IMR-90 (cell line): Measurements from ENCODE around the gene CTNND2. TPM values are rescaled to one million over a fixed set of nuclear protein-coding genes. Genes with fewer than 3 reads are reported as not detected.

Source experiments
- ATAC-seq: fragments of 200-7000 bp; cut with Tn5 transposase; 2 replicates; pipeline ENCODE4 v1.9.1; 2020; ENCODE audit warnings: low read depth, mild to moderate bottlenecking, moderate library complexity
- BruUV-seq: library from RNA; stranded (reverse); fragments of 400-500 nt; replicated peaks from 2 replicates; lab custom pipeline; 2021; lab: Mats Ljungman, UMichigan
- CTCF ChIA-PET: fragments of 300-600 bp; formaldehyde crosslinking; extraction: SDS; loops from one replicate; lab custom pipeline; 2021; ENCODE audit warnings: antibody characterized with exemption; lab: Yijun Ruan, JAX
- POLR2A ChIA-PET: fragments of 300-600 bp; sonication (Branson Sonifier 250); formaldehyde crosslinking; loops from one replicate; lab custom pipeline; 2022; ENCODE audit warnings: antibody characterized with exemption; ENCODE audit not compliant: unreplicated experiment; lab: Charles Lee
- DNase-seq: peaks from one replicate; pipeline ENCODE4 v3.0.0; 2013
- H2AFZ ChIP-seq: replicated peaks from 2 replicates; pipeline ENCODE3; 2013; ENCODE audit warnings: low read length, mild to moderate bottlenecking; ENCODE audit not compliant: poor library complexity
- H2AK5ac ChIP-seq: 2 replicates; pipeline ENCODE4 v1.6.1; 2013; ENCODE audit warnings: low read depth, low read length, inconsistent platforms
- H2AK9ac ChIP-seq: replicated peaks from 2 replicates; pipeline ENCODE3; 2013; ENCODE audit warnings: mild to moderate bottlenecking, low read depth, low read length, moderate library complexity; ENCODE audit not compliant: poor library complexity
- H2BK120ac ChIP-seq: 2 replicates; pipeline ENCODE4 v1.6.1; 2013; ENCODE audit warnings: low read depth, low read length, inconsistent platforms
- H2BK15ac ChIP-seq: 3 replicates; pipeline ENCODE4 v1.6.1; 2013; ENCODE audit warnings: low read depth, low read length, inconsistent platforms
- H2BK20ac ChIP-seq: 2 replicates; pipeline ENCODE4 v1.6.1; 2013; ENCODE audit warnings: low read depth, mild to moderate bottlenecking, inconsistent platforms, low read length, moderate library complexity
- H2BK5ac ChIP-seq: 2 replicates; pipeline ENCODE4 v1.6.1; 2013; ENCODE audit warnings: mild to moderate bottlenecking, low read depth, low read length, inconsistent platforms; ENCODE audit not compliant: poor library complexity, severe bottlenecking
- H3K14ac ChIP-seq: replicated peaks from 2 replicates; pipeline ENCODE4 v1.6.1; 2013; ENCODE audit warnings: low read depth, low read length, inconsistent platforms
- H3K18ac ChIP-seq: 2 replicates; pipeline ENCODE4 v1.6.1; 2013; ENCODE audit warnings: low read depth, low read length, control low read depth
- H3K23ac ChIP-seq: 2 replicates; pipeline ENCODE4 v1.6.1; 2013; ENCODE audit warnings: low read depth, low read length, inconsistent platforms
- H3K27ac ChIP-seq: 2 replicates; pipeline ENCODE4 v1.5.1; 2013; ENCODE audit warnings: mild to moderate bottlenecking, control low read depth, low read length; ENCODE audit not compliant: insufficient read depth
- H3K27me3 ChIP-seq: 2 replicates; pipeline ENCODE4 v1.6.1; 2013; ENCODE audit warnings: low read length; ENCODE audit not compliant: control insufficient read depth, insufficient read depth
- H3K36me3 ChIP-seq: 2 replicates; pipeline ENCODE4 v1.6.1; 2013; ENCODE audit warnings: low read length, mixed read lengths; ENCODE audit not compliant: control insufficient read depth, insufficient read depth
- H3K4ac ChIP-seq: 2 replicates; pipeline ENCODE4 v1.6.1; 2013; ENCODE audit warnings: low read depth, low read length, inconsistent platforms
- H3K4me1 ChIP-seq: 2 replicates; pipeline ENCODE4 v1.6.1; 2013; ENCODE audit warnings: low read length, mixed read lengths; ENCODE audit not compliant: control insufficient read depth, insufficient read depth
- H3K4me2 ChIP-seq: 2 replicates; pipeline ENCODE4 v1.6.1; 2013; ENCODE audit warnings: low read depth, mild to moderate bottlenecking, control low read depth, low read length, moderate library complexity
- H3K4me3 ChIP-seq: 2 replicates; pipeline ENCODE4 v1.5.1; 2013; ENCODE audit warnings: low read depth, mild to moderate bottlenecking, control low read depth, low read length, moderate library complexity; ENCODE audit not compliant: insufficient read depth
- H3K56ac ChIP-seq: 2 replicates; pipeline ENCODE4 v1.6.1; 2013; ENCODE audit warnings: low read length, inconsistent platforms; ENCODE audit not compliant: insufficient read depth; ENCODE audit errors: extremely low read depth
- H3K79me1 ChIP-seq, 2 experiments: 2 replicates each; pipeline ENCODE4 v1.6.1; 2013; ENCODE audit warnings: low read length in 2 of 2, inconsistent platforms in 1 of 2, low read depth in 1 of 2
- H3K9ac ChIP-seq: 2 replicates; pipeline ENCODE4 v1.6.1; 2013; ENCODE audit warnings: low read depth, low read length, control low read depth
- H3K9me1 ChIP-seq: 2 replicates; pipeline ENCODE4 v1.6.1; 2013; ENCODE audit warnings: low read length, inconsistent platforms; ENCODE audit not compliant: insufficient read depth
- H3K9me3 ChIP-seq: 2 replicates; pipeline ENCODE4 v1.6.1; 2013; ENCODE audit warnings: low read length; ENCODE audit not compliant: control insufficient read depth, insufficient read depth
- H4K20me1 ChIP-seq: 2 replicates; pipeline ENCODE4 v1.6.1; 2013; ENCODE audit warnings: low read length, inconsistent platforms; ENCODE audit not compliant: insufficient read depth
- H4K5ac ChIP-seq: 2 replicates; pipeline ENCODE4 v1.6.1; 2013; ENCODE audit warnings: mild to moderate bottlenecking, low read depth, low read length, control low read depth
- H4K8ac ChIP-seq, 2 experiments: 2 replicates each; pipeline ENCODE4 v1.6.1; 2013; ENCODE audit warnings: low read depth in 2 of 2, low read length in 2 of 2, control low read depth in 1 of 2, inconsistent platforms in 1 of 2
- H4K91ac ChIP-seq: 2 replicates; pipeline ENCODE4 v1.6.1; 2013; ENCODE audit warnings: low read depth, low read length, inconsistent platforms; ENCODE audit not compliant: insufficient read depth
- BHLHE40 ChIP-seq: fragments of 150-350 bp; IDR thresholded peaks from 2 replicates; pipeline ENCODE4 v1.6.1; 2016; ENCODE audit warnings: mild to moderate bottlenecking, low read depth, low read length
- CEBPB ChIP-seq: IDR thresholded peaks from 2 replicates; pipeline ENCODE4 v1.6.1; 2012; ENCODE audit warnings: low read depth, low read length, improper control_type of control experiment
- CHD1 ChIP-seq: IDR thresholded peaks from 2 replicates; pipeline ENCODE4 v1.6.1; 2012; ENCODE audit warnings: low read depth, low read length, improper control_type of control experiment
- CTCF ChIP-seq: conservative IDR thresholded peaks from 2 replicates; pipeline ENCODE4 v1.5.1; 2012; ENCODE audit warnings: mild to moderate bottlenecking, low read depth, low read length, improper control_type of control experiment
- ELK1 ChIP-seq: fragments of 150-350 bp; IDR thresholded peaks from 2 replicates; pipeline ENCODE4 v1.6.1; 2016; ENCODE audit warnings: low read depth, mild to moderate bottlenecking, low read length, moderate library complexity, borderline replicate concordance
- FOS ChIP-seq: fragments of 150-350 bp; IDR thresholded peaks from 2 replicates; pipeline ENCODE4 v1.6.1; 2016; ENCODE audit warnings: low read depth, low read length
- MAZ ChIP-seq: IDR thresholded peaks from 2 replicates; pipeline ENCODE4 v1.6.1; 2012; ENCODE audit warnings: low read depth, mild to moderate bottlenecking, low read length, improper control_type of control experiment, moderate library complexity, borderline replicate concordance
- MXI1 ChIP-seq: IDR thresholded peaks from 2 replicates; pipeline ENCODE4 v1.6.1; 2012; ENCODE audit warnings: low read depth, mild to moderate bottlenecking, low read length, moderate library complexity, borderline replicate concordance
- NFE2L2 ChIP-seq: fragments of 150-350 bp; IDR thresholded peaks from 2 replicates; pipeline ENCODE4 v1.6.1; 2016; ENCODE audit warnings: low read depth, mild to moderate bottlenecking, low read length
- POLR2A ChIP-seq: IDR thresholded peaks from 2 replicates; pipeline ENCODE4 v1.6.1; 2012; ENCODE audit warnings: mild to moderate bottlenecking, low read depth, low read length
- RAD21 ChIP-seq: IDR thresholded peaks from 2 replicates; pipeline ENCODE4 v1.6.1; 2012; ENCODE audit warnings: low read length, improper control_type of control experiment
- RCOR1 ChIP-seq: IDR thresholded peaks from 2 replicates; pipeline ENCODE4 v1.6.1; 2012; ENCODE audit warnings: mild to moderate bottlenecking, low read length, improper control_type of control experiment; ENCODE audit not compliant: insufficient replicate concordance
- RFX5 ChIP-seq: IDR thresholded peaks from 2 replicates; pipeline ENCODE4 v1.8.0; 2012; ENCODE audit warnings: low read depth, mild to moderate bottlenecking, low read length, moderate library complexity
- SMC3 ChIP-seq: fragments of 150-350 bp; IDR thresholded peaks from 2 replicates; pipeline ENCODE4 v1.6.1; 2016; ENCODE audit warnings: low read depth, mild to moderate bottlenecking, antibody characterized with exemption, low read length, moderate library complexity
- USF2 ChIP-seq: fragments of 150-350 bp; IDR thresholded peaks from 2 replicates; pipeline ENCODE4 v1.6.1; 2017; ENCODE audit warnings: mild to moderate bottlenecking, antibody characterized with exemption, low read length, low read depth
- WGBS, 2 experiments: methylation state at CpG; one replicate each; pipeline versions ENCODE4 v1.1.5 to v1.1.7; 2013; ENCODE audit warnings: missing lambda C conversion rate in 2 of 2; ENCODE audit not compliant: insufficient read length in 1 of 2; ENCODE audit errors: extremely low coverage in 2 of 2; 5-methylcytosine and 5-hydroxymethylcytosine counted together
- dilution Hi-C: fragments of 300-500 bp; cut with HindIII; formaldehyde crosslinking; loops from one replicate; pipeline ENCODE4 v1.14.3; 2018; ENCODE audit warnings: low sequenced_read_pairs; ENCODE audit not compliant: unreplicated experiment
- in situ Hi-C: fragments of 300-500 bp; cut with MboI; formaldehyde crosslinking; loops from 3 replicates; pipeline ENCODE4 v1.14.3; 2019; ENCODE audit warnings: low sequenced_read_pairs, inconsistent platforms, mixed read lengths
- intact Hi-C: fragments of 100-400 bp; cut with micrococcal nuclease; formaldehyde crosslinking; loops from 2 replicates; pipeline ENCODE4 v1.10.0; 2022
- polyA plus RNA-seq, 3 experiments: library from polyadenylated mRNA; depleted of rRNA; stranded (reverse); fragments of >200 nt; gene quantifications; 2 replicates each; pipeline ENCODE4 v1.2.3, GENCODE V29; 2012; ENCODE audit warnings: low replicate concordance in 1 of 3
- total RNA-seq: library from RNA; depleted of rRNA; stranded (reverse); fragments of >200 nt; gene quantifications from 2 replicates; pipeline ENCODE4 v1.2.3, GENCODE V29; 2012

The CTNND2 gene
- total and polyA plus RNA-seq, 2 of the 4 experiments (the other 2 are of a cell fraction), result not detected

GRCh38 chr5:11026543-11026942 lies 877.7 kb downstream of the CTNND2 start:
- no peak overlapping the region for H4K91ac ChIP-seq
- ChIA-PET CTCF (interaction anchor here (0.8 kb wide), 1 partner anchor 170 kb away, joined by 3 read pairs; no protein-coding TSS in a partner anchor), POLR2A (no interaction called here)
- no peak overlapping the region for H3K4ac ChIP-seq
- no peak overlapping the region for H4K8ac ChIP-seq
- H3K79me1 ChIP-seq, result no peaks in the 10 kb centered on the region
- H2BK120ac ChIP-seq, result no peak overlapping the region
- no peak overlapping the region for H4K5ac ChIP-seq
- no TSS peak for BruUV-seq
- WGBS, 2 experiments, result no CpG with 5 or more reads among the region's 2 CpGs
- no peak overlapping the region for H3K4me3 ChIP-seq
- H4K20me1 ChIP-seq, result no peaks in the 10 kb centered on the region
- no peak overlapping the region for H3K14ac ChIP-seq
- H2AK9ac ChIP-seq, result no peak overlapping the region
- H3K56ac ChIP-seq, result no peak overlapping the region
- dilution Hi-C loops, result no loop called here
- no peak overlapping the region for H2AK5ac ChIP-seq
- H3K9ac ChIP-seq, result no peak overlapping the region
- H2AFZ ChIP-seq, result no peak overlapping the region
- H3K9me3 ChIP-seq, result no peaks in the 10 kb centered on the region
- H3K27me3 ChIP-seq, result peaks cover 6% of the 10 kb centered on the region; the same call in 1 of the 2 replicates
- no peak overlapping the region for H3K18ac ChIP-seq
- H3K4me2 ChIP-seq, result no peak overlapping the region
- no peak overlapping the region for H3K27ac ChIP-seq
- ATAC-seq (no peak), DNase-seq (no peak)
- TF ChIP-seq CEBPB (no peak), CHD1 (no peak), RCOR1 (no peak), ELK1 (no peak), POLR2A (no peak), SMC3 (no peak), RFX5 (no peak), MXI1 (no peak), MAZ (no peak), CTCF (no peak), NFE2L2 (no peak), FOS (no peak), BHLHE40 (no peak), RAD21 (no peak), USF2 (no peak)
- H3K4me1 ChIP-seq, result no peaks in the 10 kb centered on the region
- in situ Hi-C loops, result no loop called here
- H3K36me3 ChIP-seq, result no peaks in the 10 kb centered on the region
- H3K9me1 ChIP-seq, result no peaks in the 10 kb centered on the region
- H2BK5ac ChIP-seq, result no peak overlapping the region
- no peak overlapping the region for H2BK20ac ChIP-seq
- no peak overlapping the region for H2BK15ac ChIP-seq
- intact Hi-C loops, result no loop called here
- H3K23ac ChIP-seq, result no peak overlapping the region
